IPS-18a (cell line): ENCODE results near the gene MBD3L5.
"Not testable (repeated sequence)": the region's sequence is repeated elsewhere in the genome, so short reads cannot be mapped to it uniquely, and the experiment has no call there.

ENCODE experiments used
- H3K27ac ChIP-seq: one replicate; pipeline ENCODE4 v1.5.1; 2013; ENCODE audit warnings: low read length
- H3K27me3 ChIP-seq: one replicate; pipeline ENCODE4 v1.6.1; 2013; ENCODE audit warnings: mild to moderate bottlenecking, low read length; ENCODE audit not compliant: control insufficient read depth, insufficient read depth
- H3K36me3 ChIP-seq: one replicate; pipeline ENCODE4 v1.6.1; 2013; ENCODE audit warnings: low read depth, low read length; ENCODE audit not compliant: control insufficient read depth
- H3K4me1 ChIP-seq: one replicate; pipeline ENCODE4 v1.6.1; 2013; ENCODE audit warnings: low read depth, low read length; ENCODE audit not compliant: control insufficient read depth
- H3K4me3 ChIP-seq: one replicate; pipeline ENCODE4 v1.5.1; 2013; ENCODE audit warnings: low read length
- H3K9ac ChIP-seq: one replicate; pipeline ENCODE4 v1.6.1; 2013; ENCODE audit warnings: mild to moderate bottlenecking, low read length, moderate library complexity
- H3K9me3 ChIP-seq: one replicate; pipeline ENCODE4 v1.6.1; 2013; ENCODE audit warnings: low read depth, low read length; ENCODE audit not compliant: control insufficient read depth

MBD3L5 gene

GRCh38 chr19:7007859-7008258 is 22.5 kb upstream of the MBD3L5 start:
- H3K9me3 ChIP-seq, result peaks cover 43% of the 10 kb centered on the region
- H3K9ac ChIP-seq, result no peak overlapping the region
- no peak overlapping the region for H3K27ac ChIP-seq
- H3K4me1 ChIP-seq, result no peaks in the 10 kb centered on the region
- H3K36me3 ChIP-seq, result no peaks in the 10 kb centered on the region
- H3K27me3 ChIP-seq, result no peaks in the 10 kb centered on the region
- H3K4me3 ChIP-seq, result no peak overlapping the region

- peaks cover 34% of the 10 kb centered on the region for H3K9me3 ChIP-seq
- H3K27me3 ChIP-seq, result no peaks in the 10 kb centered on the region
- no peak overlapping the region for H3K9ac ChIP-seq
- H3K4me1 ChIP-seq, result no peaks in the 10 kb centered on the region
- H3K27ac ChIP-seq, result no peak overlapping the region
- no peaks in the 10 kb centered on the region for H3K36me3 ChIP-seq
- H3K4me3 ChIP-seq, result no peak overlapping the region
Measured at GRCh38 chr19:7010722-7011593, 19.4 kb upstream of the MBD3L5 start.

GRCh38 chr19:7013678-7014077 is 16.7 kb upstream of the MBD3L5 start:
- Histone ChIP-seq H3K27ac (no peak overlapping the region), H3K4me3 (no peak overlapping the region), H3K4me1 (no peaks in the 10 kb centered on the region), H3K36me3 (no peaks in the 10 kb centered on the region), H3K27me3 (no peaks in the 10 kb centered on the region), H3K9ac (no peak overlapping the region), H3K9me3 (peaks cover 29% of the 10 kb centered on the region)

- Histone ChIP-seq H3K36me3 (no peaks in the 10 kb centered on the region), H3K4me1 (no peaks in the 10 kb centered on the region), H3K27ac (no peak overlapping the region), H3K4me3 (no peak overlapping the region), H3K9me3 (peaks cover 18% of the 10 kb centered on the region), H3K9ac (no peak overlapping the region), H3K27me3 (no peaks in the 10 kb centered on the region)
Measured at GRCh38 chr19:7018828-7019227, 11.6 kb upstream of the MBD3L5 start.

- H3K9me3 ChIP-seq, result peaks cover 12% of the 10 kb centered on the region
- not testable (repeated sequence) for H3K27ac ChIP-seq, H3K4me3 ChIP-seq, H3K27me3 ChIP-seq, H3K4me1 ChIP-seq, H3K9ac ChIP-seq, H3K36me3 ChIP-seq
Measured at GRCh38 chr19:7021331-7021730, 9.0 kb upstream of the MBD3L5 start, which contains the start of gene MBD3L2B. TSS of gene MBD3L2B (minus strand) at chr19:7021431. CDS start at chr19:7021397, 34 bp downstream.

- H3K27me3 ChIP-seq, H3K36me3 ChIP-seq, H3K9ac ChIP-seq, H3K27ac ChIP-seq, H3K4me3 ChIP-seq, H3K4me1 ChIP-seq, H3K9me3 ChIP-seq: not testable (repeated sequence)
Measured at GRCh38 chr19:7028790-7029189, 1.6 kb upstream of the MBD3L5 start.

GRCh38 chr19:7040079-7040478 is 9.7 kb downstream of the MBD3L5 start, which contains the start of gene MBD3L4:
TSS of gene MBD3L4 (minus strand) at chr19:7040179. CDS start at chr19:7040144, 35 bp downstream.
- not testable (repeated sequence) for H3K27ac ChIP-seq, H3K36me3 ChIP-seq, H3K4me1 ChIP-seq, H3K27me3 ChIP-seq, H3K4me3 ChIP-seq, H3K9ac ChIP-seq, H3K9me3 ChIP-seq

GRCh38 chr19:7041563-7041962 is 11.2 kb downstream of the MBD3L5 start:
- H3K4me3 ChIP-seq, H3K27me3 ChIP-seq, H3K9me3 ChIP-seq, H3K9ac ChIP-seq, H3K27ac ChIP-seq, H3K36me3 ChIP-seq, H3K4me1 ChIP-seq: not testable (repeated sequence)

- H3K27ac ChIP-seq, H3K36me3 ChIP-seq, H3K27me3 ChIP-seq, H3K9ac ChIP-seq, H3K4me3 ChIP-seq, H3K9me3 ChIP-seq, H3K4me1 ChIP-seq: not testable (repeated sequence)
Measured at GRCh38 chr19:7049021-7049420, 18.6 kb downstream of the MBD3L5 start, which contains the start of gene MBD3L2. TSS of gene MBD3L2 (plus strand) at chr19:7049321. CDS start at chr19:7049374, 53 bp downstream.

GRCh38 chr19:7051421-7051820 is 21.0 kb downstream of the MBD3L5 start:
- not testable (repeated sequence) for H3K9me3 ChIP-seq, H3K27me3 ChIP-seq, H3K4me1 ChIP-seq, H3K9ac ChIP-seq, H3K36me3 ChIP-seq, H3K27ac ChIP-seq, H3K4me3 ChIP-seq

- not testable (repeated sequence) for H3K36me3 ChIP-seq, H3K9me3 ChIP-seq, H3K4me3 ChIP-seq, H3K27ac ChIP-seq, H3K9ac ChIP-seq, H3K4me1 ChIP-seq, H3K27me3 ChIP-seq
Measured at GRCh38 chr19:7052896-7053295, 22.5 kb downstream of the MBD3L5 start.
